ENCODE measurements around the gene HLA-DQA1.
"Not testable (repeated sequence)": the region's sequence is repeated elsewhere in the genome, so short reads cannot be mapped to it uniquely, and the experiment has no call there.

Gene HLA-DQA1

GRCh38 chr6:32637219-32637880, at the start of gene HLA-DQA1:
TSS of gene HLA-DQA1 (plus strand) at chr6:32637406. CDS start at chr6:32637459, 53 bp downstream.
- TF ChIP-seq CTCF (IDR thresholded peaks at IDR 0.05; ENCODE audit: low read depth, low read length): no peak
- no peak for DNase-seq (ENCODE audit: extremely low read depth, low read depth)

GRCh38 chr6:32588156-32588555, 49.0 kb upstream of the HLA-DQA1 start:
- DNase-seq (ENCODE audit: extremely low read depth, low read depth): no peak
- TF ChIP-seq CTCF (IDR thresholded peaks at IDR 0.05; ENCODE audit: low read depth, low read length): no peak

- TF ChIP-seq CTCF (IDR thresholded peaks at IDR 0.05; ENCODE audit: low read depth, low read length): no peak
- DNase-seq (ENCODE audit: extremely low read depth, low read depth): no peak
These were observed 47.4 kb upstream of the HLA-DQA1 start, which contains the start of gene HLA-DRB1 for GRCh38 chr6:32589596-32590449. TSS of gene HLA-DRB1 (minus strand) at chr6:32589848. CDS start at chr6:32589742, 106 bp downstream.

GRCh38 chr6:32590713-32591112, 46.5 kb upstream of the HLA-DQA1 start:
- not testable (repeated sequence) for DNase-seq (ENCODE audit: extremely low read depth, low read depth)

GRCh38 chr6:32597024-32597423, 40.2 kb upstream of the HLA-DQA1 start:
- no peak for TF ChIP-seq CTCF (IDR thresholded peaks at IDR 0.05; ENCODE audit: low read depth, low read length)
- no peak for DNase-seq (ENCODE audit: extremely low read depth, low read depth)

- no peak for DNase-seq (ENCODE audit: extremely low read depth, low read depth)
- no peak for TF ChIP-seq CTCF (IDR thresholded peaks at IDR 0.05; ENCODE audit: low read depth, low read length)
These were observed 34.8 kb upstream of the HLA-DQA1 start for GRCh38 chr6:32602383-32602782.

GRCh38 chr6:32603222-32603621, 34.0 kb upstream of the HLA-DQA1 start:
- TF ChIP-seq CTCF (IDR thresholded peaks at IDR 0.05; ENCODE audit: low read depth, low read length): no peak
- no peak for DNase-seq (ENCODE audit: extremely low read depth, low read depth)
